GM12878 (cell line): ENCODE measurements around the gene ADGRA3. TPM values are rescaled to one million over a fixed set of nuclear protein-coding genes. Genes with fewer than 3 reads are reported as not detected.

Experiments
- BRCA1 ChIP-seq: IDR thresholded peaks from 2 replicates; pipeline ENCODE4 v1.6.1; 2011; ENCODE audit warnings: low read depth, low read length, improper control_type of control experiment
- CHD2 ChIP-seq: IDR thresholded peaks from 2 replicates; pipeline ENCODE4 v1.6.1; 2011; ENCODE audit warnings: low read depth, low read length, improper control_type of control experiment, borderline replicate concordance
- DPF2 ChIP-seq: fragments of 450-650 bp; IDR thresholded peaks from 2 replicates; pipeline ENCODE4 v1.6.1; 2017; ENCODE audit warnings: mild to moderate bottlenecking
- ESRRA ChIP-seq: IDR thresholded peaks from 2 replicates; pipeline ENCODE4 v1.6.1; 2012; ENCODE audit warnings: mild to moderate bottlenecking, low read length, improper control_type of control experiment
- HCFC1 ChIP-seq: fragments of 150-350 bp; IDR thresholded peaks from 2 replicates; pipeline ENCODE4 v1.6.1; 2014; ENCODE audit warnings: low read length
- IKZF1 ChIP-seq: fragments of 450-650 bp; conservative IDR thresholded peaks from 2 replicates; pipeline ENCODE4 v1.6.1; 2017; ENCODE audit warnings: antibody characterized with exemption, mild to moderate bottlenecking
- MTA2 ChIP-seq: fragments of 450-650 bp; IDR thresholded peaks from 2 replicates; pipeline ENCODE4 v1.6.1; 2016; ENCODE audit warnings: low read depth, mild to moderate bottlenecking, moderate library complexity
- MTA3 ChIP-seq: IDR thresholded peaks from 2 replicates; pipeline ENCODE4 v1.6.1; 2012; ENCODE audit warnings: low read length, inconsistent platforms, borderline replicate concordance
- MXI1 ChIP-seq: fragments of 150-350 bp; IDR thresholded peaks from 2 replicates; pipeline ENCODE4 v1.6.1; 2011; ENCODE audit warnings: low read depth, mild to moderate bottlenecking, inconsistent platforms, low read length, improper control_type of control experiment
- MYB ChIP-seq: fragments of 150-350 bp; IDR thresholded peaks from 2 replicates; pipeline ENCODE4 v1.6.1; 2014; ENCODE audit warnings: mild to moderate bottlenecking, low read depth, low read length, borderline replicate concordance
- MYC ChIP-seq: IDR thresholded peaks from 2 replicates; pipeline ENCODE4 v1.6.1; 2011; ENCODE audit warnings: mild to moderate bottlenecking, low read length, moderate library complexity, inconsistent platforms; ENCODE audit not compliant: insufficient read depth, insufficient replicate concordance, insufficient read length, severe bottlenecking
- POU2F2 ChIP-seq: IDR thresholded peaks from 3 replicates; pipeline ENCODE4 v1.6.1; 2011; ENCODE audit warnings: low read depth, mild to moderate bottlenecking, low read length, borderline replicate concordance
- RELA ChIP-seq: fragments of 450-650 bp; IDR thresholded peaks from 2 replicates; pipeline ENCODE4 v1.8.0; 2014; ENCODE audit warnings: borderline replicate concordance; ENCODE audit not compliant: partially characterized antibody
- RUNX3 ChIP-seq: IDR thresholded peaks from 2 replicates; pipeline ENCODE4 v1.6.1; 2012; ENCODE audit warnings: low read length, inconsistent platforms
- SMAD5 ChIP-seq: IDR thresholded peaks from 2 replicates; pipeline ENCODE4 v1.6.1; 2016; ENCODE audit warnings: antibody characterized with exemption, low read depth
- SPI1 ChIP-seq: IDR thresholded peaks from 2 replicates; pipeline ENCODE4 v1.6.1; 2011; ENCODE audit warnings: low read depth, mild to moderate bottlenecking, low read length, moderate library complexity, borderline replicate concordance; ENCODE audit not compliant: insufficient read depth
- SUZ12 ChIP-seq: fragments of 200-600 bp; sonication (generic); IDR thresholded peaks from one replicate; pipeline ENCODE4 v1.6.1; 2018; ENCODE audit warnings: antibody characterized with exemption, mild to moderate bottlenecking; ENCODE audit not compliant: unreplicated experiment
- ZNF24 ChIP-seq: fragments of 450-650 bp; IDR thresholded peaks from 2 replicates; pipeline ENCODE4 v1.6.1; 2017; ENCODE audit warnings: antibody characterized with exemption, mild to moderate bottlenecking
- polyA plus RNA-seq, 11 experiments: library from polyadenylated mRNA; depleted of rRNA in 4 of 11; unstranded in 6 of 11; stranded (reverse) in 5 of 11; fragments of >200 nt; fragmentation: Nextera tagmentation in 4 of 11; fragmentation: Illumina TruSeq in 1 of 11; extraction: Ambion mirVana in 4 of 11; extraction: Trizol in 1 of 11; gene quantifications; 1 replicate in 1 of 11; 2 replicates in 10 of 11; pipeline versions ENCODE4 v1.2.1 to v1.2.3, GENCODE V29; 2011 to 2016; ENCODE audit warnings: inconsistent platforms in 2 of 11, missing spikeins in 2 of 11, low read depth in 1 of 11
- total RNA-seq, 4 experiments: library from RNA; depleted of rRNA in 3 of 4; stranded (reverse); fragments of >200 nt in 3 of 4; fragmentation: Illumina TruSeq in 1 of 4; extraction: Trizol in 1 of 4; gene quantifications; 2 replicates each; pipeline versions ENCODE4 v1.2.1 to v1.2.3, GENCODE V29; 2013 to 2021
- TF ChIP-seq, protein P1 (sequence below): fragments of 450-650 bp; IDR thresholded peaks from 2 replicates; pipeline ENCODE4 v1.6.1; 2016; ENCODE audit warnings: mild to moderate bottlenecking
- TF ChIP-seq, protein P2 (sequence below): IDR thresholded peaks from 2 replicates; pipeline ENCODE4 v1.6.1; 2012; ENCODE audit warnings: mild to moderate bottlenecking, low read depth, low read length
- TF ChIP-seq, protein P3 (sequence below): IDR thresholded peaks from 2 replicates; pipeline ENCODE4 v1.6.1; 2012; ENCODE audit warnings: low read length, inconsistent platforms
- TF ChIP-seq, protein P4 (sequence below): IDR thresholded peaks from 2 replicates; pipeline ENCODE4 v1.6.1; 2011; ENCODE audit warnings: low read depth, low read length, improper control_type of control experiment, borderline replicate concordance
- TF ChIP-seq, protein P5 (sequence below): IDR thresholded peaks from 2 replicates; pipeline ENCODE4 v1.6.1; 2011; ENCODE audit warnings: borderline replicate concordance, low read depth, mild to moderate bottlenecking, moderate library complexity, mixed read lengths, low read length; ENCODE audit not compliant: insufficient read depth; ENCODE audit errors: extremely low read length

ADGRA3 gene
- total and polyA plus RNA-seq, 10 of the 15 experiments (the other 5 are each of a cell fraction or from before 2014, with no cell fraction given): 0.24 to 66.2 (median 2.5) TPM

DNA sequence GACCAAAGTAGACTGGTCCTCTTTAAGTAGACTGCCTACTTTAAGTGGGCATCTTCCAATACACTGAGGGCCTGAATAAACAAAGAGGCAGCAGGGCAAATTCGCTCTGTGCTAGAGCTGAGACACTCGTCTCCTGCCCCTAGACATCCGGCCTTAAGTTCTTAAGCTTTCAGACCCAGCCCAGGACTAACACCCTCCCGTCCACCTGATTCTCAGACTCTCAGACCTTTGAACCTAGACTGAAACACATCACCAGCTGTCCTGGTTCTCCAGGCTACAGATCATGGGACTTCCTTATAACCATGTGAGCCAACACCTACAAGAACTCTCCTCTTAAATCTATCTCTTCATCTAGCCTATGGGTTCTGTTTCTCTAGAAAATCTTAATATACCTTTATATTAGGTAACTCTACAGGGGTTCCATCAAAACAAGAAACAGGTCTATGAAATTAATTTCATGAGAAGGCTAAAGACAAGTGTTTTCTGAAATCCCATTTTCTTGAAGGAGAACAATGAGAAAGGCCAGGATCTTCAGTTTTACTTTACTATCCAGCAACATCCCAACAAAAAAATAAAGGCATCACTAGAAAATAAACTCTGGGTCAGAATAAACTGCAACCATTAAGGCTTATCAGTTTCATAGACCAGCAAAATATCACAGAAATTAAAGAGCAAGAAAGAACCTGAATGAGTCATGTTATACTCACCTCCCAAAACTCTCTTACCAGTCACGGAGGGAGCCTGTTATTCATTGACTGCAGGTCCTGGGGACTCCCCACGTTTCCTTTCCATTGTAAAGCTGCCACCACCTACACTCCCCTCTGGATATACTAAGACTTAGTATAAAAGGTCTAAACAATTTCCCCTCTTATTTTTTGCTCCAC lies 14.8 kb downstream of the ADGRA3 start (continued):
- TF ChIP-seq CHD2: no peak
- no peak; the same call in 1 of the 2 replicates for TF ChIP-seq IKZF1
- TF ChIP-seq ESRRA: no peak
- no peak for TF ChIP-seq MYC
- peak; percentile 74 for TF ChIP-seq MTA2
- TF ChIP-seq, protein P1, sequence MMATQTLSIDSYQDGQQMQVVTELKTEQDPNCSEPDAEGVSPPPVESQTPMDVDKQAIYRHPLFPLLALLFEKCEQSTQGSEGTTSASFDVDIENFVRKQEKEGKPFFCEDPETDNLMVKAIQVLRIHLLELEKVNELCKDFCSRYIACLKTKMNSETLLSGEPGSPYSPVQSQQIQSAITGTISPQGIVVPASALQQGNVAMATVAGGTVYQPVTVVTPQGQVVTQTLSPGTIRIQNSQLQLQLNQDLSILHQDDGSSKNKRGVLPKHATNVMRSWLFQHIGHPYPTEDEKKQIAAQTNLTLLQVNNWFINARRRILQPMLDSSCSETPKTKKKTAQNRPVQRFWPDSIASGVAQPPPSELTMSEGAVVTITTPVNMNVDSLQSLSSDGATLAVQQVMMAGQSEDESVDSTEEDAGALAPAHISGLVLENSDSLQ: no peak
- TF ChIP-seq HCFC1: no peak
- TF ChIP-seq DPF2: peak; percentile 59
- no peak; the same call in 1 of the 2 replicates for TF ChIP-seq MXI1
- TF ChIP-seq ZNF24: no peak
- TF ChIP-seq, protein P2, sequence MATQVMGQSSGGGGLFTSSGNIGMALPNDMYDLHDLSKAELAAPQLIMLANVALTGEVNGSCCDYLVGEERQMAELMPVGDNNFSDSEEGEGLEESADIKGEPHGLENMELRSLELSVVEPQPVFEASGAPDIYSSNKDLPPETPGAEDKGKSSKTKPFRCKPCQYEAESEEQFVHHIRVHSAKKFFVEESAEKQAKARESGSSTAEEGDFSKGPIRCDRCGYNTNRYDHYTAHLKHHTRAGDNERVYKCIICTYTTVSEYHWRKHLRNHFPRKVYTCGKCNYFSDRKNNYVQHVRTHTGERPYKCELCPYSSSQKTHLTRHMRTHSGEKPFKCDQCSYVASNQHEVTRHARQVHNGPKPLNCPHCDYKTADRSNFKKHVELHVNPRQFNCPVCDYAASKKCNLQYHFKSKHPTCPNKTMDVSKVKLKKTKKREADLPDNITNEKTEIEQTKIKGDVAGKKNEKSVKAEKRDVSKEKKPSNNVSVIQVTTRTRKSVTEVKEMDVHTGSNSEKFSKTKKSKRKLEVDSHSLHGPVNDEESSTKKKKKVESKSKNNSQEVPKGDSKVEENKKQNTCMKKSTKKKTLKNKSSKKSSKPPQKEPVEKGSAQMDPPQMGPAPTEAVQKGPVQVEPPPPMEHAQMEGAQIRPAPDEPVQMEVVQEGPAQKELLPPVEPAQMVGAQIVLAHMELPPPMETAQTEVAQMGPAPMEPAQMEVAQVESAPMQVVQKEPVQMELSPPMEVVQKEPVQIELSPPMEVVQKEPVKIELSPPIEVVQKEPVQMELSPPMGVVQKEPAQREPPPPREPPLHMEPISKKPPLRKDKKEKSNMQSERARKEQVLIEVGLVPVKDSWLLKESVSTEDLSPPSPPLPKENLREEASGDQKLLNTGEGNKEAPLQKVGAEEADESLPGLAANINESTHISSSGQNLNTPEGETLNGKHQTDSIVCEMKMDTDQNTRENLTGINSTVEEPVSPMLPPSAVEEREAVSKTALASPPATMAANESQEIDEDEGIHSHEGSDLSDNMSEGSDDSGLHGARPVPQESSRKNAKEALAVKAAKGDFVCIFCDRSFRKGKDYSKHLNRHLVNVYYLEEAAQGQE: no peak
- no peak for TF ChIP-seq SMAD5
- no peak for TF ChIP-seq SUZ12
- no peak for TF ChIP-seq MTA3
- TF ChIP-seq, protein P3, sequence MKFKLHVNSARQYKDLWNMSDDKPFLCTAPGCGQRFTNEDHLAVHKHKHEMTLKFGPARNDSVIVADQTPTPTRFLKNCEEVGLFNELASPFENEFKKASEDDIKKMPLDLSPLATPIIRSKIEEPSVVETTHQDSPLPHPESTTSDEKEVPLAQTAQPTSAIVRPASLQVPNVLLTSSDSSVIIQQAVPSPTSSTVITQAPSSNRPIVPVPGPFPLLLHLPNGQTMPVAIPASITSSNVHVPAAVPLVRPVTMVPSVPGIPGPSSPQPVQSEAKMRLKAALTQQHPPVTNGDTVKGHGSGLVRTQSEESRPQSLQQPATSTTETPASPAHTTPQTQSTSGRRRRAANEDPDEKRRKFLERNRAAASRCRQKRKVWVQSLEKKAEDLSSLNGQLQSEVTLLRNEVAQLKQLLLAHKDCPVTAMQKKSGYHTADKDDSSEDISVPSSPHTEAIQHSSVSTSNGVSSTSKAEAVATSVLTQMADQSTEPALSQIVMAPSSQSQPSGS: no peak; the same call in 1 of the 2 replicates
- TF ChIP-seq RUNX3: no peak
- TF ChIP-seq, protein P4, sequence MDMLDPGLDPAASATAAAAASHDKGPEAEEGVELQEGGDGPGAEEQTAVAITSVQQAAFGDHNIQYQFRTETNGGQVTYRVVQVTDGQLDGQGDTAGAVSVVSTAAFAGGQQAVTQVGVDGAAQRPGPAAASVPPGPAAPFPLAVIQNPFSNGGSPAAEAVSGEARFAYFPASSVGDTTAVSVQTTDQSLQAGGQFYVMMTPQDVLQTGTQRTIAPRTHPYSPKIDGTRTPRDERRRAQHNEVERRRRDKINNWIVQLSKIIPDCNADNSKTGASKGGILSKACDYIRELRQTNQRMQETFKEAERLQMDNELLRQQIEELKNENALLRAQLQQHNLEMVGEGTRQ: no peak
- no peak for TF ChIP-seq POU2F2
- TF ChIP-seq, protein P5, sequence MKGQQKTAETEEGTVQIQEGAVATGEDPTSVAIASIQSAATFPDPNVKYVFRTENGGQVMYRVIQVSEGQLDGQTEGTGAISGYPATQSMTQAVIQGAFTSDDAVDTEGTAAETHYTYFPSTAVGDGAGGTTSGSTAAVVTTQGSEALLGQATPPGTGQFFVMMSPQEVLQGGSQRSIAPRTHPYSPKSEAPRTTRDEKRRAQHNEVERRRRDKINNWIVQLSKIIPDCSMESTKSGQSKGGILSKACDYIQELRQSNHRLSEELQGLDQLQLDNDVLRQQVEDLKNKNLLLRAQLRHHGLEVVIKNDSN: no peak
- no peak for TF ChIP-seq BRCA1
- no peak for TF ChIP-seq SPI1
- no peak for TF ChIP-seq RELA
- no peak for TF ChIP-seq MYB
